Prostate gland (tissue), 2 donors: Measurements from ENCODE around the gene SLCO4A1.

Experiments used
- CTCF ChIP-seq, 4 experiments: fragments of 200-600 bp in 2 of 4; fragments of 450-650 bp in 2 of 4; sonication (generic) in 2 of 4; IDR thresholded peaks; 1 replicate in 3 of 4; 2 replicates in 1 of 4; pipeline ENCODE4 v1.5.1; 2016 to 2019; ENCODE audit warnings: antibody characterized with exemption in 4 of 4, mild to moderate bottlenecking in 2 of 4, moderate library complexity in 2 of 4
- POLR2AphosphoS5 ChIP-seq: sonication (generic); formaldehyde crosslinking; IDR thresholded peaks from one replicate; pipeline ENCODE4 v1.6.1; 2017; ENCODE audit warnings: antibody characterized with exemption

- TF ChIP-seq CTCF (IDR thresholded peaks at IDR 0.05) (no peak), POLR2AphosphoS5 (no peak)
Observed at GRCh38 chr20:62692176-62692575, 49.9 kb downstream of the SLCO4A1 start.
